GM19240 (cell line): Measurements from ENCODE around the gene POU4F1.

Experiments
- DNase-seq: peaks from one replicate; pipeline ENCODE4 v3.0.0; 2011; ENCODE audit warnings: low spot score; ENCODE audit not compliant: insufficient read length

Gene POU4F1

GRCh38 chr13:78592584-78592983 is 10.8 kb downstream of the POU4F1 start:
- no peak for DNase-seq

DNA sequence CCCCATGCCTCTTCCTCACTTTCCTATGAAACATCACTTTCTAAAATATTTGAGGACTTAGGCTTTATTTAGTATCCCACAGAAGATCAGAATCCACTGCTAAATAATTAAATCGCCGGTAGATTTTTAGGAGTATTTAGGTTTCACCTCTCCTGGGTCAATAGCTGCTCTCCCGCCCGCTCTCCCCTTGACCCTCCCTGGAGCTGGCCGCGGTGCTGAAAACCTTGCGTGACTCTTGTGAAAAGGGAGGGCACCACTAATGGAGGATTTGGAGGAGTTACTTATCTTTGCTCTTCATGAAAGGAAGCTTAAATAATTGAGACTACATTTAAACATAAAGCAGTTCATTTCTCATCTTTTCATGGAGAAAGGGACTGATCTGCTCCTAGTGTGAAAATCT is 14.1 kb downstream of the POU4F1 start:
- DNase-seq = no peak

DNA sequence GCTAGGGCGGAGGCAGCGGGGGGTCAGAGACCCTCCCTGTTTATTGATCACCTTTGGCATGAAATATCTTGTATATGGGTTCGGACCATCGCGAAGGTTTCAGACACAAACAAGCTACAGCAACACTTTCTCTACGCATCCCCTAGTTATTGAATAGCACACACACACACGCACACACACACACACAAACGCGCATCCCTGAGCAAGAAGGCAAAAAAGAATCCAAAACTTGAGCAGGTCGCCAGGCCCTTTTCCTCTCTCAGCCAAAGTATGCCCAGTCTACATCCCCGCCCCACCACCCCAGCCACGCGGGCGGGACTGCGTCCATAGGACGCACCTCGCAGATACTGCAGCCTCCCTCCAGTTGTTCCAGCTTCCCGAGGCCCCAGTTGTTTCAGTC is 16.0 kb downstream of the POU4F1 start:
- DNase-seq = no peak

DNA sequence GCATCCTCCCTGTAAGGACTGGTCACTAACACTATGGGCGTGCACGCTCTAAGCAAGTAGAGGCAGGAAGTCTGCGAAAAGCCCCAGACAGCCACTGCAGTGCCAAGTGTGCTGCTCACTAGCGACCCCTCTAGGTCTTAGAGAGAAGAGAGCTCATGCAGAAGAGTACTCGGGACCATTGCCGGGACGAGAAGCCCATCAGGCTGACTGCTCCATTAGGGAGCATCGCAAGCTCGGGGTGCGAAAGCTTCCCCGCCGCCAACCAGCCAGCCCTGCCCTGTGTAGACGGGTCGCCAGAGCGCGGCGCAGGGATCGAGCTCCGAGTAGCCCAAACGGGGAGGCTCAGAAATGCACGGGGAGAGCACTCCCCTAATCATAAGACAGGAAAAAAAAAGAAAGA is 16.6 kb downstream of the POU4F1 start:
- no peak for DNase-seq

DNA sequence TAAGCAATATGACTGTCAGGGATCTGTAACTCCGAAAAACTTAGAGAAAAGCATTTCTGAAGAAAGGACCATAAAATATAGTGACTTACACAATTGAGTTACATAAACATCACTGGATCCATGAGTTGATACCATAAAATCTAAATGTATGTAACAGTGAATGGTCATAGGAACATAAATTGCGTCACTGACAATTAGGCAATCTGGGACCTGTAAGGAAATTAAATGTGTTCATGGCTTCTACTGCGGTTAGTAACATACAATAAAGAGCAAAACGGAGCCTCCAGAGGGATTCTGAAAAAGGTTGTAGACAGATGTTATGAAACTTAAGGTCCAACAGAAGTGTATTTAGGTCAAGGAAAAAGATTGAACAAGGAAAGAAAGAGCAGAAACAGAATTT is 27.1 kb downstream of the POU4F1 start:
- no peak for DNase-seq

DNA sequence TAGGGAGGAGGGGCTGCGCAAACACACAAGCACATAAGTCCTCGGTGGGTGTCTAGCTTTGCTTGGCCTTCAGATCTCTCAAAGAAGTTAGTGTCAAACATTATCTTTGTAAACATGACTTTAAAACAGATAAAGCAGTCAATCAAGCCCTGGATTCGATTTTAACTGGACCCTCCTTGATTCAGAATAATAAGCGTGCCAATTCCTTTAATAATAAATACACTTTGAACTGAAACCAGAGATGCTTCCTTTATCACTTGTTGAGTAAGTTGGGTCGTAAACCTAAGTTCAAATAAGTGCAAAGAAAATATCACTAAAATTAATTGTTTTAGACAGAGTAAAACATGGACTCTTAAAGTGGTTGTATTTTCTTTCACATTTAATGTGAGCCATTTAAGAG is 30.9 kb downstream of the POU4F1 start:
- no peak for DNase-seq

- DNase-seq = no peak
Observed at GRCh38 chr13:78569029-78569428, 34.3 kb downstream of the POU4F1 start.

DNA sequence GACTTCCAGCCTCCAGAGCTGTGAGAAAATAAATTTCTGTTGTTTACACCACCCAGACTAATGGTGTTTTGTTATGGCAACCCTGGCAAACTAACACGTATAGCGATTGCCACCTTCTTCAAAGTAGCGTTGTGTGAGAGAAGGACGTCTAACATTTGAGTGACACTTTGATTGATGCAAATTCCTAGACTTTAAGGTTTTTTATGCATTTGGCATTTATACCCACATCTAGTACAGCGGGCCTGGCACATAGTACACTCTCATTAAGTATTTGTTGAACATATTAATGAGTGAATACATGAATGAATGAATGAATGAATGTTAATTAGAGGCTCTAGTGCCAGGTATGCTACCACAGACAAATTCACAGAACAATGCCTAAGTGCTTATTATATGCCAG is 36.7 kb downstream of the POU4F1 start:
- DNase-seq = no peak

DNA sequence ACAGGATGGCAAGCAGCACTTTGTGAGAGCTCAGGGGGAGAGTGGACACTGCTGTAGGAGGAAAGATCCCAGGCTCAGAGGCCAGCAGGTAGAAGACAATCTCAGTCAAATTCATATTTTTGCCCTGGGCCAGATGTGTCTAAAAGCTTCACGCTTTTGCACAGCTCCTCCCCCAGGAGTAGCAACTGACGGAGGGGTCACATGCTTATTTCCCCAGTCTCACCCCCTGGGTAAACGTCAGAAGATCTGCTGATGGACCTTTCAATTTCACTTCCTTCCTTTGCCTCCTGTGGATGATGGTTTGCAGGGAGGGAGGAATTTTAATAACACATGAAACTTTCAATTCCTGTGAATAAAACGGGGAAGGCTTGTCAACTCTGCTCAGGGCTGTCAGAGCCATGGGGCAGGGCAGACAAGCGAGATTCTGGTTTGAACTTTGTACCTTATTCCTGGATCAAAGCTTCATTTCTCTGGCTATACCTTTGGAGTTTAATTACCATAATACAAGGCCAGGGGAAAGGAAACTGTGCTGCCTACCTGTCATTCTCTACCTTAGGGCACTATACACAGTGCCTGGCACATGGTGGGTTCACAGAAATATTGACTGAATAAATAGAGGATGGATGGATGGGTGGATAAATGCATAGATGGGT is 41.0 kb downstream of the POU4F1 start:
- no peak for DNase-seq
